Stimulated activated CD8-positive, alpha-beta memory T cell treated with anti-CD3 and anti-CD28 coated beads, Interleukin-15, amount 100 ng/mL, for 48 hours (primary cell): ENCODE data around the gene TIMM21.

Experiments
- DNase-seq, 2 donors: peaks; one replicate each; pipeline ENCODE4 v3.0.0-alpha.2; 2020; ENCODE audit warnings: low read depth in 2 of 2

TIMM21 gene

GRCh38 chr18:74191577-74191976 lies 43.3 kb downstream of the TIMM21 start:
- DNase-seq: no peak

DNA sequence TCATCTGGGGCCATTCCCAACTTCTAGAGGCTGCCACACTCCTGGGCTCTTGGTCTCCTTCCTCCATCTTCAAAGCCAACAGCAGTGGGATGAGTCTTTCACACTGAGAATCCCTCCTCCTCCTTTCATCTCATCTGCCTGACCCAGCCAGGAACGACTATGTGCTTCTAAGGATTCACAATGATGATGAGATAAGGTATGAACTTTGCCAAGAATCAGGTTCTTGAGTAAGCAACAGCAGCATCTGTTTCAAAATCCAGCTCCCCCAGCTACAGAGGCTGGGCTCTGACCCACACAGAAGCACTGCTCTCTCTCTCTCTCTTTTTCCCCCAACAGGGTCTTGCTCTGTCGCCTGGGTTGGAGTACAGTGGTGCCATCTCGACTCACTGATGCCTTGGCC lies 46.4 kb downstream of the TIMM21 start:
- DNase-seq: no peak

GRCh38 chr18:74196220-74197119 lies 48.1 kb downstream of the TIMM21 start:
- peak; percentile 12 to 19 for DNase-seq

DNA sequence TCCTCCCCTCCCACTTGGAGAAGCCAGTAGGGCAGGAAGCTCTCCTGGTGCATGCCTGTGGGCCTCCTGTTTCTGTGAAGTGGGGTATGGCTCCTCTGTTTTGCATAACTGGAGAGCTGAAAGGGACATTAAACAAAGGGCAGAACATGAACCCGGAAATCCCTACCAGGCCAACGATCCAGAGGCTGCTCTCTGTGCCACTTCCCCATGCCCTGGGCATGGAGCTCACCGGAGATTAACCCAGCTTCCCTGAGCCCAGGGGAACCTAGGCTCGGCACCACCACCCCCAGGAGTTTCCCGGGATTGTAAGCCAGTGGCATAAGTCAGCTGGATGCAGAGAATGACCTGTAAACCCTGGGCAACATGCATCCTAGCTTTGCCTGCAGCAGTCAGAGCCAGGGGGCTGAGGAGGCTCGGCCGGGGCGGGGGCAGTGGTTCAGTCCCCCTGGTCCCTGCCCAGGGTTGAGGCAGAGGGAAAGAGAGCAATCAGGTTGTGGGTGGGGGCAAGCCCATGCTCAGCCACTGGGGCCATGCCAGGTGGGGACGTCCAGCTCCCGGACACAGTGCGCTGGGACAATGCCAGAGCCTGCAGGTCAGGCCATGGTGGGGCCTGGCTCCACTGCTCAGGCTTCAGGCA lies 49.5 kb downstream of the TIMM21 start:
- no peak for DNase-seq

DNA sequence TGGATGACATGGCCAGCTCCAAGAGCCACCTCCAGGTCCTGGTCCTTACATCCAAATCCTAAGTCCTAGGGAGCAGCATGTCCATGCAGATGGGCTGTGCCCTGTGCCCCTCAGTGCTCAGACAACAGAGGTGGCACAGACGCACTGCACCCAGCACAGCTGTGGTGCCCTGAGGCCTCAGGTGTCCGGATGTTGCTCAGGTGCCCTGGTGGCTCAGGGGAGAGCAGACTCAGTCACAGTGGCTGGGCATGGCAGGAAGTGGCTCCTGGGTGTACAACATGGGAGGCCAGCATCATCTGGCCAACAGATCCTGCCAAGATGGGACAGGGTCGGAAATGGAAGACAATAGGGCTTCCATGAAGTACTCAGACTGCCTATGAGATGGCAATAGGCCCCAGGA lies 50.1 kb downstream of the TIMM21 start:
- no peak for DNase-seq

- no peak for DNase-seq
These were observed 52.5 kb downstream of the TIMM21 start for GRCh38 chr18:74200780-74201179.

GRCh38 chr18:74203811-74204210 lies 55.5 kb downstream of the TIMM21 start:
- DNase-seq: no peak

- DNase-seq: no peak
These were observed 56.3 kb downstream of the TIMM21 start for GRCh38 chr18:74204526-74205152.
